GM10847 (cell line): ENCODE results near the gene NXN.

Source experiments
- POLR2A ChIP-seq: IDR thresholded peaks from 2 replicates; pipeline ENCODE4 v1.6.1; 2011; ENCODE audit not compliant: insufficient read length; ENCODE audit errors: extremely low read depth

NXN gene

DNA sequence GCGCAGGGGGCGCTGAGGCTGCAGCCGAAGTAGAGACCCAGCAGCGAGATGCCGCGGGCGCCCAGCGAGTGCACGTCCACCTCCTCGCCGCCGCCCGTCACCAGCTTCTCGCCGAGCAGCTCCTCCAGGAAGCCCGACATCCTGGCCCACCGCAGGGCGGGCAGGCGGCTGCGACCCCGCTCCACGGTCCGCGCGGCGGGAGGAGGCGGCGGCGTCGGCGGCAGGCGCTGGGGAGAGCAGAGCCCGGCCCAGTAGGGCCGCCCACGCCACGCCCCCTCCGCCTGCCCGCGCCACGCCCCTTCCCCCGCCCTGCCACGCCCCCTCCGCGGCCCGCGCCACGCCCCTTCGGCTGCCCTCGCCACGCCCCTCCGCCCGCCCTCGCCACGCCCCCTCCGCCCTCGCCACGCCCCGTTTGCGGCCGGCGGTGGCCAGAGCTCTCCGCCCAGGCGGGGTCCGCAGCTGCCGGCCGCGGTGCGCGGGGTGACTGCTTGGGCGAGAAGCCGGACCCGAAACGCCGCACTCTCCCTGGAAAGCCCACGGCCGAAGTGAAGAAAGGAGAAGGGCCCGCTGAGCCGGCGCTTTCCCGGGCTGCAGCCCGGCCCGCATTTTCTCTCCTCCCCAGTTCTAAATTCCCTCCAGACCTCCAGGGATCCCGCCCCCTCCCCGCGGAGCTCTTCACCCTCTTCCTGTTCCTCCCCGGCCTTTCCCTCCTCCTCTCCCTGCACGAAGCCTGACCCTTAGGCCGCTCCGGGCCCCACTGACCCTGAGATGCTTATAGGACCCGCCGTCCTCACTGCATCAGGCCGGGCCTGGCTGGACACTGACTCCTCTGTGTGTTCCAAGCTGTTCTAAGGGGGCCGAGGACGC lies at the start of gene NXN:
NXN (minus strand) TSS at position 238 of the 867 bp plus-strand sequence.
- TF ChIP-seq POLR2A: no peak

DNA sequence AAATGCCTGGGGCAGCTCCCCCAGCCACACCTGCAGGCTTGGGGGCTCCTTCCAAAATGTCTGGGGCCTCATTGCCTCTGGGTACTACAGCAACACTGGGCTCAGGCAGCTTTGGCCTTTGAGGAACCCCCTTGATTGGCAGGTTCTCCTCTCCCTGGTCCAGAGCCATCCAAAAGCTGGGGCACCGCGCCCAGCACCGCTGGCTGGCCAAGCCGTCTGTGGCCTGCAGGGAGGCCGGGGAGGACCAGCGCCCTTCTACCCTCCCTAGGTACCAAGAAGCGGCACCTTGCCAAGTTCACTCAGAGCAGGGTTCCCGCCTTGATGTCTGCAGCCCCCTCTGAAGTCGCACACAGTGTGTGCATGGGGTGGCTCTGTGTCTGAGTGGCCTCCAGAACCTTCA lies 47.5 kb upstream of the NXN start:
- no peak for TF ChIP-seq POLR2A

DNA sequence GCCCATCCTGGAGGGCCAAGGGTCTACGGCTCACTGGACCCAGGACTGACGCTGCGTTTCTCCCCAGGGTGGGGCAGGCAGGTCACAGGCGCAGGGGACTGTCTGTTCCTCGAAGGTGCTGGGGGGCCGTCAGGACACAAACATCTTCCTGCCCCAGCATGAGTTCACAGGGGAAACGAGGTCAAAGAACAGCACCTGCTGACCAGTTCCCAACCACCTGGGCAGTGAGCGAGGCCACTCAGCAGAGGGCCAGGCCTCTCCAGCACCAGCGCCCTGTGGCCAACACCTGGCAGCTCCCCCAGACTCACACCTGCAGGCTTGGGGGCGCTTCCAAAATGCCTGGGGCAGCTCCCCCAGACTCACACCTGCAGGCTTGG lies 47.0 kb upstream of the NXN start:
- no peak for TF ChIP-seq POLR2A

DNA sequence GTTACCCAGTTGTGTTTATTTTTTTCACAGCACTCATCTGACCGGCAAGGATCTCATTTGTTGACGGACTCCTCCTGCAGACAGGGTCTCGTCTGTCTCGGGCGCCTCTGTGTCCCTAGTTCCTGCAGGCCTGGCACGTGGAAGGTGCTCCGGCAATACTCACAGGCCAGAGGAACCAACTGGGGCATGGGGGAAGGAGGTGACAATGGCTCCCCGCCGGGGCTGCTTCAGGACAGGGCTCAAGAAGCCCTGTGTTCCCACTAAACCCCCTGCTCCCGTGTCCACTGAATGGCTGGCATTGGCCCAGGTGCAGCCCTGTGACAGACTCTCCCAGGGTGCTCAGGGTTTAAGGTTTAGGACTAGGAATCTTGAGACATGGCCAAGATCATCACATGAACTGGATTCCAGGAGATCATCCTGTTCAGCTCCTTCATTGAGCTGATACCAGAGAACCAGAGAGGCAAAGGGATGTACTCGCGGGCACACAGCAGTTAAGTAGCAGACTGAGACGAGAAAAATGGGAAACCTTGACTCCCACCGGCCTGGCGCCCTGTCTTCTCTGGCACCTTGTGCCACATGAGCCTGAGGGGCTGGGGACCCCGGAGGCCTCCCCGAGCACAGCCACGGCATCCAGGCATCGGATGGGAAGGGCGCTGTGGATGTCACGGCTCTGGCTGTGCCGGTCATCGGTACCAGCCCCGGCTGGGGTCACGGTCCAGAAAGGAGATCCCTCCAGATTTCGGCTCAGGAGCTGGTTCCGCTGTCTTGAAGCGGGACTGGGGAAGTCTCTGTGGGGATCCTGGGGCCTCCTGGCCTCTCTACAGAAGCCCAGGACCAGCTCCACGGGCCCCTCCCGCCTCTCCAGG lies 46.4 kb upstream of the NXN start:
- no peak for TF ChIP-seq POLR2A

DNA sequence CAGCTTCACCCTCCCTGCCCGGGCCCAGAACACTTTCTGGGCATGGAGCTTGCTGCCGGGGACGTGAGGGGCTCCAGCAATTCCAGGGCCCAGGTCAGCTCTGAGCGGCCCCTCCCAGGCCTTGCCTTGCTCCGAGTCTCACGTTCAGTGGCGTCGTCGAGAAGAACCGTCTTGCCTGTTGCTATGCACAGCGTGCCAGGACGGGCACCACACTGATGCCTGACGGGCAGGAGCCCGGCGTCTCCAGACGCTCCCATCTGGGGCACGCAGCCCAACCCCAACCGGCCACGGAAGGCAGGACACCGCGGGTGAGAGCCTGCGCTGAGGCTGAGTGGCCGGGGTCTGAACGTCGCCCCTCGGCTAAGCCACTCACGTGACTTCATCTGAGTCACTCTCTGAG lies 44.5 kb upstream of the NXN start:
- no peak for TF ChIP-seq POLR2A

DNA sequence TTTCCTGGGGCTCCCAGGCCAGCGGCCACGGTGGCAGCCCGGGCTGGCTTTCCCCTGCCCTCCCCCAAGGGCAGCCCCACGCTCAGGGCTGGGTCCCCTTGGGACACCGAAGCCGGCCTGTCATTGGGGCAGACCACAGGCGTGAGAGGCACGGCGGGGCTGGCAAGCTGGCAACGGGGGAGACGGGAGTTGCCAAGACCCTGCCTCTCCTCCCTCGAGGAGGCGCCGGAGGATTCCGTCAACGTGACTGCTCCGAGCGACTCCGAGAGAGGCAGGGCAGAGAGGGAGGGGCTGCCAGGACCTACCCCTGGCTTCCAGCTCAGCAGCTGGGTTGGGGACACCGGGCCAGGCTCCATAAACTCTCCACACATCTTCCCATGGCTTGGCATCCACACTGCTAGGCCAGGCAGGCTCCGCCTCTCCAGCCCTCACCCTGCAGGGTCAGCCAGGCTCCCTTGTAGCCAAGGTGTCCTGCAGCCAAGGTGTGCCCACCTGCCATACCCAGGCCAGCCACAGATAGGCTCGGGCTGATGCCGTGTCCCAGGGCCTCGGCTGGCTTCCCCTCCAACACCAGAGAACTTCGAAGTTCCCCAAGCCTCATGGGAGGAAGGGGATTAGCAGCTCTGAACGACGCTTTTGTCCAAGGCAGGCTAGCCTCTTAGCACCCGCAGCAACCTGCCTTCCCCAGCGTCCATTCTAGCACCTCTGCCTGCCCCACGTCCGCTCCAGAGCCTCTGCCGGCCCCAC lies 42.9 kb upstream of the NXN start:
- no peak for TF ChIP-seq POLR2A

DNA sequence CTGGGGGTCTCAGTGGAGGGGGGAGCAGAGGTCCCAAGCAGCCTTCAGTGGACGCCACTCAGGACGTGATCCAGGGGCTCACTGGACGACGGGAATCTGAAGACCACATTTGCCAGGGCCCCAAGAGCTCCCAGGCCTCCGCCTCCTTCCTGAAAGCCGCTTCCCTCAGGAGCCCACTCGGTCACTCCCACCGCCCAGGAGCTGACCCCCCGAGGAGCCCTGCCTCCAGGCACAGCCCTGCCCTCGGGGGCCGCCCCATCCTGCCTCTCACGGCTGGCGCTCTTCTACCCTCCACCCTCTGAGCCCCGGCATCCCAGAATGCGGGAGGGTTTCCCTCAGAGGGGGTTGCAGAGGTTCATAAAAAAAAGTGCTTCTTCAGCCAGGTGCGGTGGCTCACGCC lies 41.6 kb upstream of the NXN start:
- TF ChIP-seq POLR2A: no peak

DNA sequence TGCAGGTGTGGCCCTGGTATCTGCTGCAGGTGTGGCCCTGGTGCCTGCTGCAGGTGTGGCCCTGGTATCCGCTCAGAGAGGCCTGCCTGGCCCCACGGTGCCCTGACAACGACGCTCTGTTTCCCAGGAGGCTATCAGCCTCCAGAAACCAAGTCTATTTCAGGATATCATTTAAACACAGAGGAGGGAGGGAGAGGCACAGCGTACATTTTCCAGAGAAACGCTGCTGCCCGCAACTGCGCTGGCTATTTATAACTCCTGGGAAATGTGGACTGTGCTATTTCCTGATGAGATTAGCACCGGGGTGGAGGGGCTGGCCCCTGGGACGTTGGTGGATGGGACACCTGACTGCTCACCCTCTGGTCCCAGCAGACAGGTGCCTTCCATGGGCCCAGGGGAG lies 39.9 kb upstream of the NXN start:
- TF ChIP-seq POLR2A: no peak

DNA sequence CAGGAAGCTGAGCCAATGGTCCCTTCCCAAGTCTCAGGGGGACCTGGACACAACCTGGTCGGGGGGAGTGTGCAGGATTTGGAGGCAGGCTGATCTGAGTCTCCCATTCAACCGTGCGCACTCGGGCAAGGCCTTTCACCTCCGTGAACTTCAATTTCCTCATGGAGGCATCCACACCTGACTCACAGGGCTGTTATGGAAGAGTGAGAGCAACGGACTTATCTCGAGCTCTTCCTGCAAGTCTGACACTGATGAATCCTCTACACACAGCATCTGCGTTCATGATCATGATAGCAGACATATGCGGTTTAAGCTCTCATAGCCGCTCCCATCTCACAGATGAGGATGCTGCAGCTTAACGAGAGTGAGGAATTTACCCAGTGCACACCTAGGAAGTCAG lies 39.0 kb upstream of the NXN start:
- no peak for TF ChIP-seq POLR2A

DNA sequence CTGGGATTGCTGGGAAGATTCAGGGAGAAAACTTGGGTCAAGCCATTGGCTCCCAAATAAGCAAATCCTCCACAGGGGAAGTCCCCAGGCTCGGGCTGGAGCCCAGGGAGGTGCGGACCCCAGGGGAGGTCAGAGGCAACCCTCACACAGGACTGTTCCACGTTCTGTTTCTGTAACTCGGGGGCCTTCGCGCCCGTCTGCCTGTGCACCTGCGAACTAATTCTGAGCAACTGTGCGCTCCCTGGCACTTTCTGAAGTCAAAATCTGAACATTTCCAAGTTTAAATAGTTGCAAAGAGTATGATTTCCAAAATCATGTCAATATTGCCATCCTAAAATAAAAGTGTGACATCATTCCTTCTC lies 34.1 kb upstream of the NXN start:
- TF ChIP-seq POLR2A: no peak

DNA sequence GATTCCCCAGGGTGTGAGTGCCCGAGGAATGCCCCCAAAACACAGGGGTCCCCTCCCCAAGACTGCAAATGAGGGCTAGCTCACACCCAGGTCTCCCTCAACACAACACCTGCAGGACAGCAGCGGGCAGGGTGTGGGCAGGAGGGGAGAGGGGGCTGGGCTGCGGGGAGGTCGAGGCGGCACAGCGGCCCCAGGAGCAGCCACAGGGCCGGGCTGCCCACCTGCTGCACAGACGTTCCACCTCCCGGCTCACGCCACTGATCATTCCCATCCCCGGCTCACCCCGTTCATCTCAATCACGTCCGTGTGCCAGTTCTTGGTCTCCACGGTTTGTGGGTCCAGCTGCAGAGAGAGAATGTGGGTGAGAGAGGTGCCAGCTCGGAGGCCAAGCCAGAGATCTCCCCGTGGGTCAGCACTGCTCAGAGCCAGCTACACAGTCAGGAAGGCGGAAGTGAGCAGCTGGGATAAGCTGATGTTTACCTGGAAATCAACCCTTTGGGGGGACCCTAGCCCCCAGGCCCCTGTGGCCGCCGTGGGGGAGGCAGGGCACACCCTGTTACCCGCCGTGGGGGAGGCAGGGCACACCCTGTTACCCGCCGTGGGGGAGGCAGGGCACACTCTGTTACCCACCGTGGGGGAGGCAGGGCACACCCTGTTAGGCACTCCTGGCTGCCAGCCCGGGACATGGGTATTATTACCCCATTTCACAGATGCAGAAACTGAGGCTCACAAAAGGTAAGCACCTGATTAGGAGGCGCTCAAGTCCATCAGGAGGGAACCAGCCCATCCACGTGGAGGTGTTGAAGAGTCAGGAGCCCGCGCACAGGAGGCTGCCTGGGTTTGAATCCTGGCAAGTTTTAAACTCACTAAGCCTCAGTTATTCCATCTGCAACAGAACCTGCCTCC lies 33.5 kb upstream of the NXN start:
- TF ChIP-seq POLR2A: no peak

DNA sequence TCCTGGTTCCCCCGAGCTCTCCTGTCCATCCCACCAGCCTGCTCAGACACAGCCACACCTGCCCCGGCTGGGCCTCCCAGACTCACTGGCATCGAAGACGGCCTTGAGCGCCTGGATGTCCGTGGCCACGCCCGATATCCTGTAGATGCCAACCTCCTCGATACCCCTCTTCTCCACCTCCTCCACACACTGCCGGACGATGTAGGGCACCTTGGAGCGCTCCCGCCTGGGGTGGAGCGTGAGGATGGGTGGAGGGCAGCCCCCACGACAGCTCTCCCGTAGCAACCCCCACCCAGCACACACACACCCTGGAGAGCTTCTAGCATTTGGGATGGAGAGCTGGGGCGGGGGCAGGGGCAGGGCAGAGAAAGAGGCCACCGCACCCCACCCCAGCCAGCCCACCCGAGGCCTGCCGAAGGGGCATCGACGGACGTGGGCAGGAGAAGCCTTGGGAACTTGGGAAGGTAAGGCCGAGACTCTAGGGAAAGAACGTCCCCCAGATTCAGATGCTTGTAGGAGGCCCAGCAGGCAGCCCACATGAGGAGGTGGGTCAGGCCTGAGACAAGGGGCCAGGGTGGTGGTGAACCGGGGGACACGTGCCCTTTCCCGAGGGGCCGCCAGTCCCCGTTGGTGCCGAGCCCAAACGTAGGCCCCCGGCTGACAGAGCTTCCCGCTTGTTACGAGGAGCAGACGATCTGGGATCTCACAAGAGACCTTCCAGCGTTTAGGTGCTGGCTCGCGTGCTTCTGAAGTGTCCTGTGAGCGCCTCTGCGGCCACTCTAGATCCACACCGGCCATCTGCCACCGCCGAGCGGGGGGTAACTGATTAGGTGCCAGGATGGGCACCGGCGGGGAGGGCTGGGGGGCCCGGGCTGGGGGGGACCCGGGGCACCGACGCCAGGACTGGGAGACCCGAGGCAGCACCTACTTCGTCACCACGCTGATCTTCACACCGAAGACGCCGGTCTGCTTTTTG lies 32.5 kb upstream of the NXN start:
- no peak for TF ChIP-seq POLR2A

DNA sequence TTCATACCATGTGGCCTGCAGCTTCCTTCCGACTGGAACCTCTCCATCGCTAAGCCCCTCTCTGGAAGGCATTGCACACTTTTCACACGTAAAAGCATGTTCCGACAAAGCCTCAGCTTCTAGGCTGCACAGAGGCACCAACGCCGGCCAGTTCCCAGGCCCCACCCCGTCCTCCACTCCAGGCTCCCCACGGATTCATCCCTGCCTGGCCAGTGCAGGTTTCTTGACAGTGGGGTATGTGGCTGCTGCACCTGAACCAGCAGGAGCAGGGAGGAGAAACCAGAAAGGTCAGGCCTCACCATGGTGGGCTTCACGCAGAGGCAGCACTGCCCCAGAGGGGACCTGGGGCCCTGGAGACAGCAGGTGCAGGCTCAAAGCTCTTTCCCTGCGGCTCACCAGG lies 31.6 kb upstream of the NXN start:
- TF ChIP-seq POLR2A: no peak
